ENCODE measurements around the gene TMEM218.
A peak's percentile ranks its signal among the peaks of the same experiment; 100 is the strongest.

Gene TMEM218

GRCh38 chr11:125093502-125093901 lies 17.9 kb downstream of the TMEM218 start:
- no peak for TF ChIP-seq EP300 (IDR thresholded peaks at IDR 0.05; ENCODE audit: borderline replicate concordance)

GRCh38 chr11:125092669-125093068 lies 18.8 kb downstream of the TMEM218 start:
- no peak for TF ChIP-seq NFIC (IDR thresholded peaks at IDR 0.05)
- no peak for TF ChIP-seq TAF1 (IDR thresholded peaks at IDR 0.05; ENCODE audit: low read depth)
- no peak for TF ChIP-seq CREB1 (IDR thresholded peaks at IDR 0.05; ENCODE audit: low read depth)
- no peak for TF ChIP-seq EGR1 (IDR thresholded peaks at IDR 0.05)
- TF ChIP-seq TCF12 (IDR thresholded peaks at IDR 0.05; ENCODE audit: low read depth) = no peak
- no peak for TF ChIP-seq TEAD4 (IDR thresholded peaks at IDR 0.05)
- no peak for TF ChIP-seq FOXM1 (IDR thresholded peaks at IDR 0.05; ENCODE audit: borderline replicate concordance, low read depth)
- no peak for TF ChIP-seq REST (IDR thresholded peaks at IDR 0.05; ENCODE audit: low read depth)
- no peak for TF ChIP-seq EP300 (IDR thresholded peaks at IDR 0.05; ENCODE audit: borderline replicate concordance)
- no peak for TF ChIP-seq USF1 (IDR thresholded peaks at IDR 0.05)
- no peak for TF ChIP-seq YY1 (IDR thresholded peaks at IDR 0.05; ENCODE audit: low read depth)

- TF ChIP-seq EGR1 (IDR thresholded peaks at IDR 0.05) (no peak), RAD21 (IDR thresholded peaks at IDR 0.05; ENCODE audit: low read depth) (no peak), ZBTB7A (IDR thresholded peaks at IDR 0.05; ENCODE audit: low read depth) (no peak), FOXM1 (IDR thresholded peaks at IDR 0.05; ENCODE audit: borderline replicate concordance, low read depth) (no peak)
Measured at GRCh38 chr11:125091877-125092664, 19.4 kb downstream of the TMEM218 start.

GRCh38 chr11:125091247-125091876 lies 20.1 kb downstream of the TMEM218 start:
- TF ChIP-seq TCF12 (IDR thresholded peaks at IDR 0.05; ENCODE audit: low read depth) (no peak), RAD21 (IDR thresholded peaks at IDR 0.05; ENCODE audit: low read depth) (peak; percentile 54)

- TF ChIP-seq REST (IDR thresholded peaks at IDR 0.05; ENCODE audit: low read depth) (no peak), EP300 (IDR thresholded peaks at IDR 0.05; ENCODE audit: borderline replicate concordance) (no peak), CREB1 (IDR thresholded peaks at IDR 0.05; ENCODE audit: low read depth) (no peak), ZBTB7A (IDR thresholded peaks at IDR 0.05; ENCODE audit: low read depth) (no peak), CEBPB (IDR thresholded peaks at IDR 0.05) (no peak), TAF1 (IDR thresholded peaks at IDR 0.05; ENCODE audit: low read depth) (no peak), NFIC (IDR thresholded peaks at IDR 0.05) (no peak), FOXM1 (IDR thresholded peaks at IDR 0.05; ENCODE audit: borderline replicate concordance, low read depth) (no peak), RAD21 (IDR thresholded peaks at IDR 0.05; ENCODE audit: low read depth) (no peak), MAX (IDR thresholded peaks at IDR 0.05) (no peak), YY1 (IDR thresholded peaks at IDR 0.05; ENCODE audit: low read depth) (no peak), TCF12 (IDR thresholded peaks at IDR 0.05; ENCODE audit: low read depth) (no peak)
Measured at GRCh38 chr11:125090816-125091215, 20.6 kb downstream of the TMEM218 start.

GRCh38 chr11:125088576-125089455 lies 22.6 kb downstream of the TMEM218 start:
- TF ChIP-seq TEAD4 (IDR thresholded peaks at IDR 0.05) = no peak
- TF ChIP-seq REST (IDR thresholded peaks at IDR 0.05; ENCODE audit: low read depth) = no peak
- TF ChIP-seq RAD21 (IDR thresholded peaks at IDR 0.05; ENCODE audit: low read depth) = no peak
- TF ChIP-seq USF1 (IDR thresholded peaks at IDR 0.05) = no peak
- no peak for TF ChIP-seq CREB1 (IDR thresholded peaks at IDR 0.05; ENCODE audit: low read depth)
- no peak for TF ChIP-seq TAF1 (IDR thresholded peaks at IDR 0.05; ENCODE audit: low read depth)
- TF ChIP-seq ZBTB7A (IDR thresholded peaks at IDR 0.05; ENCODE audit: low read depth) = no peak
- TF ChIP-seq FOXM1 (IDR thresholded peaks at IDR 0.05; ENCODE audit: borderline replicate concordance, low read depth) = no peak
- TF ChIP-seq TCF12 (IDR thresholded peaks at IDR 0.05; ENCODE audit: low read depth) = no peak
- no peak for TF ChIP-seq MAX (IDR thresholded peaks at IDR 0.05)
- no peak for TF ChIP-seq CEBPB (IDR thresholded peaks at IDR 0.05)
- TF ChIP-seq EP300 (IDR thresholded peaks at IDR 0.05; ENCODE audit: borderline replicate concordance) = no peak
- TF ChIP-seq YY1 (IDR thresholded peaks at IDR 0.05; ENCODE audit: low read depth) = no peak
